ENCODE measurements around the gene DDX59.

The DDX59 gene

GRCh38 chr1:200640373-200640962, 29.2 kb downstream of the DDX59 start:
- Histone ChIP-seq H3K79me2 (ENCODE audit: insufficient read depth, low read length) (no peaks in the 10 kb centered on the region), H3K27me3 (ENCODE audit: insufficient read depth, low read length, poor library complexity) (no peaks in the 10 kb centered on the region), H3K27ac (ENCODE audit: low read length) (no peak overlapping the region), H2AFZ (ENCODE audit: low read depth, low read length) (no peak overlapping the region), H3K9me3 (ENCODE audit: insufficient read depth, low read length, severe bottlenecking) (no peaks in the 10 kb centered on the region), H4K20me1 (ENCODE audit: insufficient read depth, low read length) (no peaks in the 10 kb centered on the region), H3K4me1 (ENCODE audit: insufficient read depth, low read length) (no peaks in the 10 kb centered on the region), H3K4me2 (ENCODE audit: insufficient read depth, low read length) (no peak overlapping the region), H3K9ac (ENCODE audit: low read depth, low read length) (no peak overlapping the region), H3K36me3 (ENCODE audit: insufficient read depth, low read length) (no peaks in the 10 kb centered on the region; the same call in 1 of the 2 replicates), H3K4me3 (ENCODE audit: low read depth in 1 of 2, low read length in 2 of 2) (no peak overlapping the region)
- TF ChIP-seq, protein P1, sequence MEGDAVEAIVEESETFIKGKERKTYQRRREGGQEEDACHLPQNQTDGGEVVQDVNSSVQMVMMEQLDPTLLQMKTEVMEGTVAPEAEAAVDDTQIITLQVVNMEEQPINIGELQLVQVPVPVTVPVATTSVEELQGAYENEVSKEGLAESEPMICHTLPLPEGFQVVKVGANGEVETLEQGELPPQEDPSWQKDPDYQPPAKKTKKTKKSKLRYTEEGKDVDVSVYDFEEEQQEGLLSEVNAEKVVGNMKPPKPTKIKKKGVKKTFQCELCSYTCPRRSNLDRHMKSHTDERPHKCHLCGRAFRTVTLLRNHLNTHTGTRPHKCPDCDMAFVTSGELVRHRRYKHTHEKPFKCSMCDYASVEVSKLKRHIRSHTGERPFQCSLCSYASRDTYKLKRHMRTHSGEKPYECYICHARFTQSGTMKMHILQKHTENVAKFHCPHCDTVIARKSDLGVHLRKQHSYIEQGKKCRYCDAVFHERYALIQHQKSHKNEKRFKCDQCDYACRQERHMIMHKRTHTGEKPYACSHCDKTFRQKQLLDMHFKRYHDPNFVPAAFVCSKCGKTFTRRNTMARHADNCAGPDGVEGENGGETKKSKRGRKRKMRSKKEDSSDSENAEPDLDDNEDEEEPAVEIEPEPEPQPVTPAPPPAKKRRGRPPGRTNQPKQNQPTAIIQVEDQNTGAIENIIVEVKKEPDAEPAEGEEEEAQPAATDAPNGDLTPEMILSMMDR (IDR thresholded peaks at IDR 0.05; ENCODE audit: borderline replicate concordance, extremely low read depth, low read length, poor library complexity, severe bottlenecking): no peak
- TF ChIP-seq EZH2 (IDR thresholded peaks at IDR 0.05; ENCODE audit: borderline replicate concordance, low read depth, low read length, severe bottlenecking): no peak
- no peak for ATAC-seq (ENCODE audit: insufficient read depth, low read depth)
- no peak for DNase-seq

DNA sequence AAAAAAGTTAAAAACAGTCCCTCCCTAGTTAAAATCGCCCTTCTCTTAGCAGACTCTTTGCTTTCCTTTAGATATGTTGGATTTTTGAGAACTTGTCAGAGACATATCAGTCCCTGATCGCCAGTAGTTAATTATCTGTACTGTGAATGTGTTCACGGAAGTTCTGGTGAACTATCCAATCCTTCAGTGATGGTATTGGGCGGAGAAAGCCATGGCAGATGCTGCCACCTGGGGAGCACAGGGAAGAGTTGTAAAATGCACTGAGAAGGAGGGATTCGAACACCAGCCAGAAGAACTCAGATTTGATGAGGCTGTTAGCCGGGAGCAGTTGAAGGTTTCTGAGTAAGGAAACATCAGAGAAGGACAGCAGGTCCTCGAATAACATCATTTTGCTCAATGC, 31.6 kb downstream of the DDX59 start:
- Histone ChIP-seq H3K4me3 (ENCODE audit: low read depth in 1 of 2, low read length in 2 of 2) (no peak overlapping the region), H3K9me3 (ENCODE audit: insufficient read depth, low read length, severe bottlenecking) (no peaks in the 10 kb centered on the region), H3K27ac (ENCODE audit: low read length) (no peak overlapping the region), H3K36me3 (ENCODE audit: insufficient read depth, low read length) (no peaks in the 10 kb centered on the region), H3K79me2 (ENCODE audit: insufficient read depth, low read length) (no peaks in the 10 kb centered on the region), H4K20me1 (ENCODE audit: insufficient read depth, low read length) (no peaks in the 10 kb centered on the region), H3K9ac (ENCODE audit: low read depth, low read length) (no peak overlapping the region), H2AFZ (ENCODE audit: low read depth, low read length) (no peak overlapping the region), H3K27me3 (ENCODE audit: insufficient read depth, low read length, poor library complexity) (no peaks in the 10 kb centered on the region), H3K4me2 (ENCODE audit: insufficient read depth, low read length) (no peak overlapping the region), H3K4me1 (ENCODE audit: insufficient read depth, low read length) (no peaks in the 10 kb centered on the region)
- no peak for ATAC-seq (ENCODE audit: insufficient read depth, low read depth)
- no peak for DNase-seq
- TF ChIP-seq, protein P1 (IDR thresholded peaks at IDR 0.05; ENCODE audit: borderline replicate concordance, extremely low read depth, low read length, poor library complexity, severe bottlenecking): no peak
- no peak for TF ChIP-seq EZH2 (IDR thresholded peaks at IDR 0.05; ENCODE audit: borderline replicate concordance, low read depth, low read length, severe bottlenecking)

DNA sequence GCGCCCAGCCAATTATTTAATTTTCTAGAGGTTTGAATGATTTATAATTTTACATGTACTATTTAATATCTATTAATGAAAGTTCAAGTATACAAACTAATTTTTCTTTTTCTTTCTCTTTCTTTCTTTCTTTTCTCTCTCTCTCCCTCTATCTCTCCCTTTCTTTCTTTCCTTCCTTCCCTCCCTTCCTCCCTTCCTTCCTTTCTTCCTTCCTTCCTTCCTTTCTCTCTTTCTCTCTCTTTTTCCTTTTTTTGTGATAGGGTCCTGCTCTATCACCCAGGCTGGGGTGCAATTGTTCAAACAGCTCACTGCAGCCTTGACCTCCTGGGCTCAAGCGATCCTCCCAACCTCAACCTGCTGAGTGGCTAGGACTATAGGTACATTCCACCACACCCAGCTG, 33.0 kb downstream of the DDX59 start:
- Histone ChIP-seq H4K20me1 (ENCODE audit: insufficient read depth, low read length) (no peaks in the 10 kb centered on the region), H3K9ac (ENCODE audit: low read depth, low read length) (no peak overlapping the region), H3K36me3 (ENCODE audit: insufficient read depth, low read length) (no peaks in the 10 kb centered on the region), H2AFZ (ENCODE audit: low read depth, low read length) (no peak overlapping the region), H3K9me3 (ENCODE audit: insufficient read depth, low read length, severe bottlenecking) (no peaks in the 10 kb centered on the region), H3K27me3 (ENCODE audit: insufficient read depth, low read length, poor library complexity) (no peaks in the 10 kb centered on the region), H3K4me1 (ENCODE audit: insufficient read depth, low read length) (no peaks in the 10 kb centered on the region), H3K4me2 (ENCODE audit: insufficient read depth, low read length) (no peak overlapping the region), H3K4me3 (ENCODE audit: low read depth in 1 of 2, low read length in 2 of 2) (no peak overlapping the region), H3K27ac (ENCODE audit: low read length) (no peak overlapping the region), H3K79me2 (ENCODE audit: insufficient read depth, low read length) (no peaks in the 10 kb centered on the region)
- ATAC-seq (ENCODE audit: insufficient read depth, low read depth) (no peak), DNase-seq (no peak)
- no peak for TF ChIP-seq EZH2 (IDR thresholded peaks at IDR 0.05; ENCODE audit: borderline replicate concordance, low read depth, low read length, severe bottlenecking)
- TF ChIP-seq, protein P1 (IDR thresholded peaks at IDR 0.05; ENCODE audit: borderline replicate concordance, extremely low read depth, low read length, poor library complexity, severe bottlenecking): no peak

Data from DND-41 (cell line).